H9 (cell line): ENCODE measurements around the gene WDR48. TPM values are rescaled to one million over a fixed set of nuclear protein-coding genes. Genes with fewer than 3 reads are reported as not detected.

ENCODE experiments used
- DNase-seq: peaks from one replicate; pipeline ENCODE4 v3.0.0-alpha.2; 2017
- H2AFZ ChIP-seq: one replicate; pipeline ENCODE4 v1.6.1; 2013; ENCODE audit warnings: mild to moderate bottlenecking, low read length, control low read depth, moderate library complexity
- H2AK5ac ChIP-seq: 2 replicates; pipeline ENCODE4 v1.6.1; 2013; ENCODE audit warnings: low read length, control low read depth, mixed read lengths; ENCODE audit not compliant: insufficient read length
- H2BK120ac ChIP-seq: one replicate; pipeline ENCODE4 v1.6.1; 2013; ENCODE audit warnings: low read depth, mild to moderate bottlenecking, low read length, control low read depth, inconsistent platforms; ENCODE audit not compliant: poor library complexity, severe bottlenecking
- H2BK12ac ChIP-seq: 2 replicates; pipeline ENCODE4 v1.6.1; 2013; ENCODE audit warnings: low read length, control low read depth, mixed read lengths, low read depth; ENCODE audit not compliant: insufficient read length
- H2BK15ac ChIP-seq: 2 replicates; pipeline ENCODE4 v1.6.1; 2013; ENCODE audit warnings: low read depth, low read length, control low read depth
- H2BK20ac ChIP-seq: one replicate; pipeline ENCODE4 v1.6.1; 2013; ENCODE audit warnings: low read depth, mild to moderate bottlenecking, low read length, control low read depth, inconsistent platforms; ENCODE audit not compliant: poor library complexity, severe bottlenecking
- H2BK5ac ChIP-seq: 2 replicates; pipeline ENCODE4 v1.6.1; 2013; ENCODE audit warnings: low read length, control low read depth, mixed read lengths; ENCODE audit not compliant: insufficient read length
- H3K14ac ChIP-seq: 2 replicates; pipeline ENCODE4 v1.6.1; 2013; ENCODE audit warnings: low read length, control low read depth; ENCODE audit not compliant: insufficient read depth
- H3K18ac ChIP-seq: 2 replicates; pipeline ENCODE4 v1.6.1; 2013; ENCODE audit warnings: low read depth, mild to moderate bottlenecking, mixed read lengths, low read length, control low read depth; ENCODE audit not compliant: insufficient read length
- H3K23ac ChIP-seq: 2 replicates; pipeline ENCODE4 v1.6.1; 2013; ENCODE audit warnings: low read length, control low read depth, mixed read lengths, low read depth; ENCODE audit not compliant: insufficient read length
- H3K23me2 ChIP-seq: 2 replicates; pipeline ENCODE4 v1.6.1; 2013; ENCODE audit warnings: low read depth, mild to moderate bottlenecking, mixed read lengths, low read length, control low read depth; ENCODE audit not compliant: insufficient read length, poor library complexity, severe bottlenecking
- H3K27ac ChIP-seq: 2 replicates; pipeline ENCODE4 v1.5.1; 2013; ENCODE audit warnings: low read length, control low read depth, mixed read lengths, low read depth; ENCODE audit not compliant: insufficient read length
- H3K27me3 ChIP-seq: 2 replicates; pipeline ENCODE4 v1.6.1; 2013; ENCODE audit warnings: low read length, control low read depth, inconsistent platforms; ENCODE audit not compliant: insufficient read depth
- H3K4ac ChIP-seq: 2 replicates; pipeline ENCODE4 v1.6.1; 2013; ENCODE audit warnings: low read depth, mild to moderate bottlenecking, control low read depth, inconsistent platforms, low read length, moderate library complexity
- H3K4me1 ChIP-seq: 2 replicates; pipeline ENCODE4 v1.6.1; 2013; ENCODE audit warnings: low read length, control low read depth, inconsistent platforms; ENCODE audit not compliant: insufficient read depth
- H3K4me2 ChIP-seq: 2 replicates; pipeline ENCODE4 v1.6.1; 2013; ENCODE audit warnings: low read length, control low read depth, mixed read lengths; ENCODE audit not compliant: insufficient read length, insufficient read depth
- H3K56ac ChIP-seq: 2 replicates; pipeline ENCODE4 v1.6.1; 2013; ENCODE audit warnings: low read depth, mild to moderate bottlenecking, mixed read lengths, low read length, control low read depth; ENCODE audit not compliant: insufficient read length
- H3K79me1 ChIP-seq: 2 replicates; pipeline ENCODE4 v1.6.1; 2013; ENCODE audit warnings: low read depth, mild to moderate bottlenecking, moderate library complexity, low read length, control low read depth, inconsistent platforms; ENCODE audit not compliant: insufficient read depth, poor library complexity, severe bottlenecking
- H3K79me2 ChIP-seq: 2 replicates; pipeline ENCODE4 v1.6.1; 2013; ENCODE audit warnings: low read length, control low read depth, inconsistent platforms; ENCODE audit not compliant: insufficient read depth
- H3K9ac ChIP-seq: 2 replicates; pipeline ENCODE4 v1.6.1; 2013; ENCODE audit warnings: low read length, control low read depth, mixed read lengths; ENCODE audit not compliant: insufficient read length; ENCODE audit errors: extremely low read depth
- H3K9me3 ChIP-seq: one replicate; pipeline ENCODE4 v1.6.1; 2013; ENCODE audit warnings: low read depth, low read length, inconsistent platforms; ENCODE audit not compliant: control insufficient read depth
- H3T11ph ChIP-seq: one replicate; pipeline ENCODE4 v1.6.1; 2013; ENCODE audit warnings: mild to moderate bottlenecking, low read length, control low read depth, inconsistent platforms
- H4K20me1 ChIP-seq: one replicate; pipeline ENCODE4 v1.6.1; 2013; ENCODE audit not compliant: control insufficient read depth, insufficient read length, insufficient read depth
- H4K5ac ChIP-seq: 2 replicates; pipeline ENCODE4 v1.6.1; 2013; ENCODE audit warnings: low read depth, mild to moderate bottlenecking, mixed read lengths, low read length, control low read depth; ENCODE audit not compliant: insufficient read length
- H4K8ac ChIP-seq: replicated peaks from 2 replicates; pipeline ENCODE4 v1.6.1; 2013; ENCODE audit warnings: low read length, control low read depth, mixed read lengths, low read depth; ENCODE audit not compliant: insufficient read length
- H4K91ac ChIP-seq: 2 replicates; pipeline ENCODE4 v1.6.1; 2013; ENCODE audit warnings: low read depth, mild to moderate bottlenecking, moderate library complexity, mixed read lengths, low read length, control low read depth; ENCODE audit not compliant: insufficient read length
- H3K27ac Mint-ChIP-seq, 3 experiments: 2 replicates in 2 of 3; 3 replicates in 1 of 3; pipeline ENCODE4 v1.8.0; 2020 to 2021; ENCODE audit warnings: mixed read lengths in 3 of 3, mild to moderate bottlenecking in 1 of 3, moderate library complexity in 1 of 3
- H3K27me3 Mint-ChIP-seq: 2 replicates; pipeline ENCODE4 v1.8.0; 2021; ENCODE audit warnings: low read depth, mild to moderate bottlenecking, moderate library complexity, mixed read lengths
- H3K36me3 Mint-ChIP-seq, 3 experiments: 2 replicates in 2 of 3; 3 replicates in 1 of 3; pipeline ENCODE4 v1.8.0; 2020 to 2021; ENCODE audit warnings: low read depth in 3 of 3, mixed read lengths in 3 of 3; ENCODE audit not compliant: insufficient read depth in 1 of 3
- H3K4me1 Mint-ChIP-seq, 2 experiments: 2 replicates each; pipeline ENCODE4 v1.8.0; 2020; ENCODE audit warnings: mixed read lengths in 2 of 2
- H3K4me3 Mint-ChIP-seq, 2 experiments: 2 replicates in 1 of 2; 3 replicates in 1 of 2; pipeline ENCODE4 v1.8.0; 2020 to 2021; ENCODE audit warnings: mild to moderate bottlenecking in 2 of 2, mixed read lengths in 2 of 2, moderate library complexity in 1 of 2
- H3K9me3 Mint-ChIP-seq, 2 experiments: 2 replicates in 1 of 2; 3 replicates in 1 of 2; pipeline ENCODE4 v1.8.0; 2020; ENCODE audit warnings: mild to moderate bottlenecking in 2 of 2, mixed read lengths in 2 of 2, moderate library complexity in 1 of 2
- WGBS: extraction: QIAGEN DNeasy Blood & Tissue Kit; methylation state at CpG from one replicate; pipeline ENCODE4 v1.1.7; 2013; ENCODE audit warnings: missing lambda C conversion rate, low lambda C conversion rate, mixed read lengths; ENCODE audit not compliant: insufficient read length; ENCODE audit errors: extremely low coverage; 5-methylcytosine and 5-hydroxymethylcytosine counted together
- total RNA-seq: library from RNA; stranded (reverse); gene quantifications from 2 replicates; pipeline ENCODE4 v1.2.1, GENCODE V29; 2021
- TF ChIP-seq, protein P1 (sequence below): fragments of 200-600 bp; sonication (generic); conservative IDR thresholded peaks from 3 replicates; pipeline ENCODE4 v1.8.0; 2021; ENCODE audit warnings: antibody characterized with exemption, mild to moderate bottlenecking

Gene WDR48
- total RNA-seq, 1 experiment from 2014 or later: 52.7 TPM

DNA sequence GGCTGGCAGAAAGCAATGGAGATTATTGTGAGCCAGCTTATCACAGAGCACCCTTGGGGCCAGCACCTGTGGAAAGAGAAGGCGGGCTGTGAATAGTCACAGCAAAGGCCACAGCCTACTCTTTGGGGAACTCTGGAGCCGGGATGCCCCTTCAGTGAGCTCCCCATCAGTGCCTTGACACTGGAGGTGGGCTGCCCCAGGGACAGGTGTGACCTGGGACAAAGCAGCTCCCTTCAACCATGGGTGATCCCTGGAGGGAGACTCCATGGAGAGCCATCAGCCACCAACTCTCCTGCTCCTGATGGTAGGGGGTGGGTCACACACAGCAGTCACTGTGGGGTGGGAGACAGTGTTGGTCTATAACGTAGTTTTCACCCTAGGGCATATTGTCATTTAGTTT lies 61.5 kb downstream of the WDR48 start:
- Histone ChIP-seq H3K9ac (no peak overlapping the region), H3K23ac (no peak overlapping the region), H3K56ac (no peak overlapping the region), H2BK120ac (no peak overlapping the region), H3K79me1 (no peaks in the 10 kb centered on the region), H3K18ac (no peak overlapping the region), H4K5ac (no peak overlapping the region), H3K4me2 (no peak overlapping the region), H3K14ac (no peak overlapping the region; the same call in 1 of the 2 replicates), H2BK5ac (no peak overlapping the region), H3K27ac (no peak overlapping the region), H4K20me1 (no peaks in the 10 kb centered on the region), H3K4ac (no peak overlapping the region), H4K8ac (no peak overlapping the region), H3T11ph (no peak overlapping the region), H4K91ac (no peak overlapping the region), H3K27me3 (0 out of 2 replicates have a peak, but pooled peaks cover 4% of the 10 kb centered on the region), H2BK12ac (no peak overlapping the region), H3K4me1 (no peaks in the 10 kb centered on the region), H3K9me3 (no peaks in the 10 kb centered on the region), H3K23me2 (no peaks in the 10 kb centered on the region), H2BK15ac (no peak overlapping the region), H2BK20ac (no peak overlapping the region), H2AK5ac (no peak overlapping the region), H2AFZ (no peak overlapping the region), H3K79me2 (no peaks in the 10 kb centered on the region)
- DNase-seq: no peak
- Mint-ChIP-seq H3K27me3 (peaks cover 8% of the 10 kb centered on the region), H3K9me3 (no peaks in the 10 kb centered on the region), H3K4me3 (no peak overlapping the region), H3K27ac (no peak overlapping the region), H3K4me1 (peaks cover 2 to 5% of the 10 kb centered on the region in 2 experiments), H3K36me3 (no peaks in the 10 kb centered on the region)
- WGBS: no CpG with 5 or more reads among the region's 3 CpGs
- TF ChIP-seq, protein P1, sequence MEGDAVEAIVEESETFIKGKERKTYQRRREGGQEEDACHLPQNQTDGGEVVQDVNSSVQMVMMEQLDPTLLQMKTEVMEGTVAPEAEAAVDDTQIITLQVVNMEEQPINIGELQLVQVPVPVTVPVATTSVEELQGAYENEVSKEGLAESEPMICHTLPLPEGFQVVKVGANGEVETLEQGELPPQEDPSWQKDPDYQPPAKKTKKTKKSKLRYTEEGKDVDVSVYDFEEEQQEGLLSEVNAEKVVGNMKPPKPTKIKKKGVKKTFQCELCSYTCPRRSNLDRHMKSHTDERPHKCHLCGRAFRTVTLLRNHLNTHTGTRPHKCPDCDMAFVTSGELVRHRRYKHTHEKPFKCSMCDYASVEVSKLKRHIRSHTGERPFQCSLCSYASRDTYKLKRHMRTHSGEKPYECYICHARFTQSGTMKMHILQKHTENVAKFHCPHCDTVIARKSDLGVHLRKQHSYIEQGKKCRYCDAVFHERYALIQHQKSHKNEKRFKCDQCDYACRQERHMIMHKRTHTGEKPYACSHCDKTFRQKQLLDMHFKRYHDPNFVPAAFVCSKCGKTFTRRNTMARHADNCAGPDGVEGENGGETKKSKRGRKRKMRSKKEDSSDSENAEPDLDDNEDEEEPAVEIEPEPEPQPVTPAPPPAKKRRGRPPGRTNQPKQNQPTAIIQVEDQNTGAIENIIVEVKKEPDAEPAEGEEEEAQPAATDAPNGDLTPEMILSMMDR: no peak
